ENCODE results near the gene TGFBI.

The TGFBI gene

GRCh38 chr5:136028782-136029742 lies at the start of gene TGFBI:
Gene TGFBI, plus strand, starts transcription at chr5:136028988. Its CDS starts 68 bp downstream, at chr5:136029056.
- DNase-seq, result no peak

GRCh38 chr5:135978993-135979392 lies 49.8 kb upstream of the TGFBI start:
- DNase-seq, result no peak

DNA sequence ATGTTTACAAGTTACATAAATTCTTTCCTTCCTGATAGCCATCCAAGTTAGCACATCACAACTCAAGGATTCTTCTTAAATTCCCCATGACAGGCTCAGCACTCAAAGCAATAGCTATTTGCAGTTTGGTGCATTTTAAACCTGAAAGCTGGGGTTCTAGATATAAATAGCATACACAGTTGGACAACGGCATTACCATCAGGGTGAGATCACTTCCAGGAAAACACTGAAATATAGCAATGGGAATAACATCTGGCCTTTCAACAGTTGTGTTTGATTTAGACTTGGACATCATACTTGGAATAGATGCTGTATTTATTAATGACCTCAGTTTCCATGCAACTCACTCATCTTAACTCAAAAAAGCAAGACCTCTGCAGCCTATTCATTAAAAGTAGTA lies 49.3 kb upstream of the TGFBI start:
- no peak for DNase-seq

GRCh38 chr5:135980620-135981019 lies 48.2 kb upstream of the TGFBI start:
- no peak for DNase-seq

GRCh38 chr5:135985951-135986350 lies 42.8 kb upstream of the TGFBI start:
- DNase-seq, result no peak

DNA sequence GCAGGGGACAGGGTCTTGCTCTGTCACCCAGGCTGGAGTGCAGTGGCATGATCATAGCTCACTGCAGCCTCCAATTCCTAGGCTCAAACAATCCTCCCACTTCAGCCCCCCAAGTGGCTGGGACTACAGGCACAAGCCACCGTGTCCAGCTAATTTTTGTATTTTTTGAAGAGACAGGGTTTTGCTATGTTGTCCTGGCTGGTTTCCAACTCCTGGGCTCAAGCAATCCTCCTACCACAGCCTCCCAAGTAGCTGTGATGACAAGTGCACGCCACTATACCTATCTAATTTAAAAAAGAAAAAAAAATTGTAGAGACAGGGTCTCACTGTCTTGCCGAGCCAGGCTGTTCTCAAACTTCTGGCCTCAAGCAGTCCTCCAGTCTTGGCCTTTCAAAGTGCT lies 42.4 kb upstream of the TGFBI start:
- no peak for DNase-seq

DNA sequence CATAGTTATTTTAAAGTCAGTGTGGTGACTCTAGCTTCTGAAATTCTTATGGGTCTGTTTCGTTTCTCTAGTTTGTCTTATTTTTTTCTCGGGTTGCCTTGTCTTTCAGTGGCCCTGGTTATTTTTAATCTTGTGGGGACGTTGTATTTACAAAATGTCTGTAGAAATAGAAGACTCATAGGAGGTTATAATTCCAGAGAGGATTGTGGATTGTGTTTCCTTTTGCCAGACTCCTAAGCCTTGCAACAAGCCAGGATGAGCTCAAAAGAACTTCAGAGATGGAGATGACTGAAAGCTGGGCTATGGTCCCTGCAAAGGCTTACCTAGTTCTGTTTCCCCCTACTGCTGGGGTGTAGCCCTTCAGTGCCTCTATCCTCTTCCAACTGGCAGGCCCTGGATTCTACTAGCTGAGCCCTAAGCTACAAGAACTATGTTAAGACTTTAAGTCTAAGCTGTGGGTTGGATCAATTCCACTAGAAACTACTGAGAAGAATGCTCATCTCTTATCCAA lies 41.8 kb upstream of the TGFBI start:
- no peak for DNase-seq

DNA sequence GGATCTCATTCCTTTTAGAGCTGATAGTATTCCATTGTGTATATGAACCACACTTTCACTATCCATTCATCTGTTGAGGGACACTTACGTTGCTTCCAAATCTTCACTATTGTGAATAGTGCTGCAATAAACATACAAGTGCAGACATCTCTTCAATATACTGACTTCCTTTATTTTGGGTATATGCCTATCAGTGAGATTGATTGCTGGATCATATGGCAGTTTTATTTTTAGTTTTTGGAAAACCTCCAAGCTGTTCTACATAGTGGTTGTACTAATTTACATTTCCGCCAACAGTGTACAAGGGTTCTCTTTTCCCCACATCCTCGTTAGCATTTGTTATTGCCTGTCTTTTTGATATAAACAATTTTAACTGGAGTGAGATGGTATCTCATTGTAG lies 40.2 kb upstream of the TGFBI start:
- DNase-seq, result no peak

DNA sequence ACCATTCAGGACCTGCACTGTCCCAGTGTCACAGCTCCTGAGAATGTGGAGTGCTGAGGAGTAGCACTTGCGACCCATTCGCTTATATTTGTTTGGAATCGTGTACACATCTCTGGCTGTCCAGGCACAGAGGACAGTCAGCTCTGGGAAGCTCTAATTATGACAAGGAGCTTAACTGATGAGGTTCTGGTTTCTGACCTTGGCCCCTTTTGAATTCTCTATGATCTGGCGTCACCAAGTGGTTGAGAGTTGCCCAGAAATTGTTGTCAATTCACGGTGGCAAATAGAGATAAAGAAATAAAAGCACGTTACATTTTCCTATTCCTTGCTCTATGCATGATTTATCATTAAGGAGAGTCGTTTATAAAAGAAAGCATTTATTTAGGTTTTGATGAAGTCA lies 39.1 kb upstream of the TGFBI start:
- DNase-seq, result no peak

DNA sequence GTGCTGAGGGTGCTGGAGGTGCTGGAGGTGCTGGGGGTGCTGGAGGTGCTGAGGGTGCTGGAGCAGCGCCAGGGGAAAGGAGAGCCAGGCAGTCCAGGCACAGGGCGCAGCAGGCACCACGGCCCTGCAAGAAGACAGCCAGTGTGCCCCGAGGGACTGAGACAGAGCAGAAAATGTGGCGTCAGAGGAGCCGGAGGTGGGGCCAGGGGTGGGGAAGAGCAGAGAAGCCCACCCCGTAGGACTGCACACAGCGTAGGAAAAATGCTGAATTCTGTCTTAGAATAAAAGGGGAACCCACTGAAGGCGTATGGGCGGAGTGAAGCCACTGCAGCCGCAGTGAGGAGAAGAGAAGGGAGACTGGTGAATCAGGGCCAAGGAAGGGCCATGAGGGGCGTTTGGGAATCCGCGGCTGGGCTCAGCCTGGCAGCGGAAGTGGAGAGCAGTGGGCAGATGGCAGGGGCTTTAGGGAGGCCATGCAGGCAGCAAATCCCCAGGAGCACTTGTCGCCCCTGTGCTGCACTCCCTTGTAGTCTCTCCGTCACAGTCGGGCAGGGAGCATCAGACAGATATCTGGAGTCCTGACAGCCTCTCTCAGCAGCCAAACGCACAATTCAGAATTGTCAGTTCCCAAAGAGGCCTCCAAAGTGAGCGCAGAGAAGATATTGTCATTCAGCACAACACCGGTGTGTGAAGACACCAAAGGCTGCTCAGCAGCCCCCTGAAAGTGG lies 38.1 kb upstream of the TGFBI start:
- no peak for DNase-seq

DNA sequence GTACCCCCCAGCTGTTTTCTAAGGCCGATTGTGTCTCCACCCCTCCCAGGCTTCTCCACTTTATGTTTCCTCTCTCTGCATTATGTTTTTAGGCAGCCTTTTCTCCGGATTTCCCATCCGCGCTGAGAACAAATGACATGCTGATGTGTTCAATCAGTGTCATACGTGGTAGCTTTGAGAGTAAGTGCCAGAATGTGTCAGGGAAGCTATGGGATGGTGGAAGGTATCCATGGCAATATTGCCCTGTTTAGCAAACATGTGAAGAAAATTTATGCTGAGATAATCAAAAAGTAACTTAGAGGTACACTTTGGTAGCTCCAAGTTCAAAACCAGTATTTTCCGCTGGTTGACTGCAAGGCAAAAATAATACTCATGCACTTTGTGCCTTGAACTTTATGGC lies 37.4 kb upstream of the TGFBI start:
- no peak for DNase-seq

GRCh38 chr5:135993335-135993879 lies 35.4 kb upstream of the TGFBI start:
- DNase-seq, result no peak

- DNase-seq, result peak; percentile 36
These were observed 34.7 kb upstream of the TGFBI start for GRCh38 chr5:135993880-135994636.

- DNase-seq, result no peak
These were observed 32.8 kb upstream of the TGFBI start for GRCh38 chr5:135995976-135996375.

GRCh38 chr5:135996611-135997010 lies 32.2 kb upstream of the TGFBI start:
- no peak for DNase-seq

GRCh38 chr5:135997673-135998335 lies 31.0 kb upstream of the TGFBI start:
- no peak for DNase-seq

- no peak for DNase-seq
These were observed 29.9 kb upstream of the TGFBI start for GRCh38 chr5:135998889-135999288.

- DNase-seq, result no peak
These were observed 29.2 kb upstream of the TGFBI start for GRCh38 chr5:135999406-136000139.

- DNase-seq, result no peak
These were observed 28.6 kb upstream of the TGFBI start for GRCh38 chr5:136000147-136000546.

DNA sequence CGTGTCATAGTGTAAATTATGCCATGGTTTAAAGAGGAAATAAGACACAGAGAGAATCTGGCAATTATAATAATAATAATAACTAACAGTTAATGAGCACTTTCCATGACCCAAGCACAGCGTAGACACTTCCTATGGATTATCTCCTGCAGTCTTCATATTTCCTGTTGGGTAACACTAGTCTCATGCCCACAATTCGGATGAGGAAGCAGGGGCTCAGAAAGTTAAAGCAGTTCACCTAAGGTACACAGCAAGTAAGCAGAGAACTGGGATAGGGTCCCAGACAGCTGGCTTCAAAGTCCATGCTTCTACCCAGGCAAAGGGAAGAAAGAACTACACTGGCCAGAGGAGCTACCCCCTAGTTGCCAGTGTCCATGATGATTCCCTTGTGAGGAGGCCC lies 27.9 kb upstream of the TGFBI start:
- DNase-seq, result no peak

DNA sequence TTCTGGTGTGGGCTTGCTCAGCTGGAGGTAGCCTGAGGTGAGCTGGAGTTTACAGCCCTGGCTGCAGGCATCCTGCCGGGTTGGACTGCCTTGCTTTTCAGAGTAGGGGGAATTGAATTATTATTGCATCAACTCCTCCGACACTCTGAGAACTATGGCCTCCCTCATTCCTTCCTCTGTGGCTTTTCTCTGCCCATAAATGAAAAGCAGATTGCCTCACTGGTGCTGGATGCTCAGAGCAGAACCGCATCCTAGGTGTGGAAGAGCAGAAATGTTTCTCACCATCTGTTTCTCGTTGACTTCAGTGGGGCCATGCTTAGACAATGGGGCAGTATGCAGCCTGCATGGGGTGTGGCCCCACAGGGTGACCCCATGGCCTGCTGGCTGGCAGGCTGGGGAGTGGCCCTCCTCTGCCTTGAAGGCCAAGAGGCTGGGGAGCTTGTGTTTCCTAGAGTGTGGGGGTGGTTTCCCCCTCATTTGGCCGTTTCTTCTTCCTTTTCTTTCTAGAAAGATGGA lies 27.3 kb upstream of the TGFBI start:
- DNase-seq, result no peak
